Left ventricle myocardium inferior (tissue), 1 donor: Measurements from ENCODE around the gene TMEM179. TPM values are rescaled to one million over a fixed set of nuclear protein-coding genes. Genes with fewer than 3 reads are reported as not detected.

Experiments
- DNase-seq: peaks from one replicate; pipeline ENCODE4 v3.0.0-alpha.2; 2020
- H3K27ac ChIP-seq: fragments of 200-600 bp; replicated peaks from 2 replicates; pipeline ENCODE4 v1.8.0; 2021
- H3K27me3 ChIP-seq: fragments of 200-600 bp; 2 replicates; pipeline ENCODE4 v1.8.0; 2021; ENCODE audit warnings: low read depth
- H3K36me3 ChIP-seq: fragments of 200-600 bp; 2 replicates; pipeline ENCODE4 v1.8.0; 2021
- H3K4me1 ChIP-seq: fragments of 200-600 bp; 2 replicates; pipeline ENCODE4 v1.8.0; 2021
- H3K4me3 ChIP-seq: fragments of 200-600 bp; 2 replicates; pipeline ENCODE4 v1.8.0; 2021; ENCODE audit warnings: mild to moderate bottlenecking, moderate library complexity
- H3K9me3 ChIP-seq: fragments of 200-600 bp; replicated peaks from 2 replicates; pipeline ENCODE4 v1.8.0; 2021
- intact Hi-C: fragments of 100-400 bp; cut with micrococcal nuclease; formaldehyde crosslinking; loops from one replicate; pipeline ENCODE4 v1.11.0; 2022
- total RNA-seq: library from RNA; stranded (reverse); fragmentation: NEBNext Ultra II Directional; extraction: Animal tissue kit (Norgen Biotek cat#: 25700); gene quantifications from one replicate; pipeline ENCODE4 v1.2.1, GENCODE V29; 2021
- TF ChIP-seq, protein P1 (sequence below): fragments of 200-600 bp; IDR thresholded peaks from 2 replicates; pipeline ENCODE4 v1.8.0; 2021; ENCODE audit warnings: antibody characterized with exemption, mild to moderate bottlenecking, borderline replicate concordance
- donor health status: DM: no; HTN: yes; CAD: no; lungs with severe emphysema.

TMEM179 gene
- total RNA-seq, 1 donor from 2014 or later: 0.49 TPM

DNA sequence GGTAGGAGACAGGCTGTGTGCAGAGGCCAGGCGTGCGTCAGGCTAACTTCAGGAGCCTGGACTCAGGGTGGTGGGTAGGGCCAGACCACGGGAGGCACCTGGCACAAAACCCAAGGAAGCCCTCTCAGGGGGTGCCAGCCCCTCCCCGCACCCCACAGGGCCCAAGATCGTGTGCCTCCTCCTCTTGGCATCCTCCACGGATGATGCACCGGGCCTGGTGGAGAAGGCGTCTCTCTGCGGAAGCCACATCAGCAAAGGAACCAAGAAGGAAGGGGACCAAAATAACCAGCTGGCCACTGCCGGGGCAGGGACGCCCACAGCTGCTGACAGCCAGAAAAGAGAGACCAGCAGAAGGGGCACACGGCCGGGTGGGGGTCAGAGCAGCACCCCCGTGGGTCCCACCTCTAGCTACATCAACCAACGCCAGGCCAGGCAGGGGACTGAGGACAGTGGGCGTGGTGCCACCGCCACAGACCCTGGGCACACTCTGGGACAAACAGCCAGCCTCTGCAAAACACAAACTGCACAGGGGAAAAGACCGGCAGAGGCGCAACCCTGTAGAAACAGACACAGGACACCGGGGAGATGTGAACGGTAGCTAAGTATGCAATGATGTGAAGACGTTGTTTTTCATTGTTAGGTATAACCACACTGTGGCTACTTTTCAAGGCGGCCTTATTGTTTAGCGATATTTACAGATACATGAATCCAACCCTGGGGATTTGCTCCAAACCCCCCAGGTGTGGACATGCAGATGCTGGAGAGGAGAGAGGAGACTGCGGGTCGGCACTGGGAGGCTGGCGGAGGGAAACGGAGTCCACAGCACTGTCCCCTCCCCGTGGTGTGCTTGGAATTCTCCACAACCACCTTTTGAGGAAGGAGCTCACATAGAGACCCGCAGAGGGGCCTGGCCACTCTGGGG lies 51.1 kb downstream of the TMEM179 start:
- Histone ChIP-seq H3K4me3 (no peak overlapping the region), H3K9me3 (no peaks in the 10 kb centered on the region), H3K27me3 (peaks cover 86% of the 10 kb centered on the region), H3K4me1 (no peaks in the 10 kb centered on the region), H3K27ac (no peak overlapping the region), H3K36me3 (no peaks in the 10 kb centered on the region)
- TF ChIP-seq, protein P1, sequence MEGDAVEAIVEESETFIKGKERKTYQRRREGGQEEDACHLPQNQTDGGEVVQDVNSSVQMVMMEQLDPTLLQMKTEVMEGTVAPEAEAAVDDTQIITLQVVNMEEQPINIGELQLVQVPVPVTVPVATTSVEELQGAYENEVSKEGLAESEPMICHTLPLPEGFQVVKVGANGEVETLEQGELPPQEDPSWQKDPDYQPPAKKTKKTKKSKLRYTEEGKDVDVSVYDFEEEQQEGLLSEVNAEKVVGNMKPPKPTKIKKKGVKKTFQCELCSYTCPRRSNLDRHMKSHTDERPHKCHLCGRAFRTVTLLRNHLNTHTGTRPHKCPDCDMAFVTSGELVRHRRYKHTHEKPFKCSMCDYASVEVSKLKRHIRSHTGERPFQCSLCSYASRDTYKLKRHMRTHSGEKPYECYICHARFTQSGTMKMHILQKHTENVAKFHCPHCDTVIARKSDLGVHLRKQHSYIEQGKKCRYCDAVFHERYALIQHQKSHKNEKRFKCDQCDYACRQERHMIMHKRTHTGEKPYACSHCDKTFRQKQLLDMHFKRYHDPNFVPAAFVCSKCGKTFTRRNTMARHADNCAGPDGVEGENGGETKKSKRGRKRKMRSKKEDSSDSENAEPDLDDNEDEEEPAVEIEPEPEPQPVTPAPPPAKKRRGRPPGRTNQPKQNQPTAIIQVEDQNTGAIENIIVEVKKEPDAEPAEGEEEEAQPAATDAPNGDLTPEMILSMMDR: no peak
- DNase-seq: peak; percentile 10
- intact Hi-C loops: no loop called here

DNA sequence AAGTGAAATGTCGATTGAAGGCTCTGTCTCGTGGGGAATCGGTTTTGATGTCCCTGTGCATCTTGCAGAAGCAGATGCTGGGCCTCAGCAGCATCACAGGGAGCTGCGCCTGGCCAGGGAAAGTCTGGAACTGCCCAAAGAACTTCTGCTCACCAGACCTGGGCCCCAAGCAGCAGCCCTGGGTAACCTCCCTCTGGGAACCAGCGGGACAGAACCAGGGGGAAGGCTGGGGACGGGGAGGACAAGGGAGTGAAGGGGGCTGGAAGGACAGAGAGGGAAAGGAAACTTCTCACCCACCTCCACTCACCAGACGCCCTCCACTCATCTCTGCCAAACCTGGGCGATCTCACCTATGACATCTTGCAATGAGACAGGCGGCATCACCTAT lies 51.8 kb downstream of the TMEM179 start:
- Histone ChIP-seq H3K4me1 (no peaks in the 10 kb centered on the region), H3K27ac (no peak overlapping the region), H3K9me3 (no peaks in the 10 kb centered on the region), H3K27me3 (peaks cover 92% of the 10 kb centered on the region), H3K36me3 (no peaks in the 10 kb centered on the region), H3K4me3 (no peak overlapping the region)
- intact Hi-C loops: no loop called here
- DNase-seq: no peak
- TF ChIP-seq, protein P1: no peak

DNA sequence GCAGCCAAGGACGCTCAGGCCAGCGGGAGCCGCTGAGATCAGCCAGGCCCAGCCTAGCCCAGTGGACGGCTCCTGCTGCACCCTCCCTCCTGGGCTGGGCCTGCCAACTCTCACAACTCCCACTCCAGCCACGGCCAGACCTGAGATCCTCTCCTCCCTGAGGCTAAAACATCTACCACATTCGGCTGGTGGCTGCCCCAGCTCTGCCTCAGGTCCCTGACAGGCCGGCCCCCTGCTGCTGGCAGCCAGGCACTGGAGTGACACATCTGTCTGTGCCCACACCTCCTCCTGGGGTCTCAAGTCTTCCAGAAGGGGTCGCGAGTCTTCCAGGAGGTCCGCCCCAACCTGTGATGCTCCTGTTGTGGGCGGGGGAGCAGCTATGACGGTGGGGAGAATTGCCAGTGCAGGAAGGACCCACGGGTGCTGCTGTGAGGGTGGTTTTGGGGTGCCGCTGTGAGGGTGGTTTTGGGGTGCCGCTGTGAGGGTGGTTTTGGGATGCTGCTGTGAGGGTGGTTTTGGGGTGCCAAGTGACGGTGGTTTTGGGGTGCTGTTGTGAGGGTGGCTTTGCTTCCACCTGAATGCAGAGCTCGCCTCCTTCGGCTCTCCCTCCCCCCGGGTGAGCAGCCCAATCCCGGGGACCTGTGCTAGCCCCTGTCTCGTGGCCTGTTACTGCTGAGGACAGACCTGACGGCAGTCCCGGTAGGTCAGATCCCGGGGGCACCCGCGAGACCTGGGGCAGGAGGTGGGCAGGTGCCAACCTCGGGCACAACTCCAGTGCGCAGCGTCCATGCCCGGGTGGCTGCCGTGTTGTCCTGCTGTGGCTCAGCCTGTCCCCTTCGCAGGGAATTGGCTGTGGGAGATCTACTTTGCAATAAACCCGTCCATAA lies 52.5 kb downstream of the TMEM179 start:
- no peaks in the 10 kb centered on the region for H3K36me3 ChIP-seq
- DNase-seq: peak; percentile 12
- H3K4me1 ChIP-seq: no peaks in the 10 kb centered on the region
- intact Hi-C loops: no loop called here
- H3K9me3 ChIP-seq: no peaks in the 10 kb centered on the region
- peaks cover 93% of the 10 kb centered on the region for H3K27me3 ChIP-seq
- TF ChIP-seq, protein P1: no peak
- no peak overlapping the region for H3K4me3 ChIP-seq
- no peak overlapping the region for H3K27ac ChIP-seq

GRCh38 chr14:104550861-104551728 lies 53.5 kb downstream of the TMEM179 start:
- H3K4me1 ChIP-seq: peaks cover 2% of the 10 kb centered on the region
- intact Hi-C loops: no loop called here
- H3K27ac ChIP-seq: no peak overlapping the region
- no peaks in the 10 kb centered on the region for H3K9me3 ChIP-seq
- peaks cover 93% of the 10 kb centered on the region for H3K27me3 ChIP-seq
- no peak for DNase-seq
- TF ChIP-seq, protein P1: no peak
- H3K4me3 ChIP-seq: no peak overlapping the region
- no peaks in the 10 kb centered on the region for H3K36me3 ChIP-seq
